ENCODE data around the gene SND1.

SND1 gene

GRCh38 chr7:127870231-127870907 lies 218.4 kb downstream of the SND1 start:
- Histone ChIP-seq H3K36me3 (ENCODE audit: insufficient read depth, low read length) (peaks cover 43% of the 10 kb centered on the region), H3K9me3 (ENCODE audit: low read length) (no peaks in the 10 kb centered on the region), H3K9me2 (ENCODE audit: low read depth, low read length) (no peaks in the 10 kb centered on the region), H3K79me2 (ENCODE audit: insufficient read depth, low read length) (no peaks in the 10 kb centered on the region), H3K27ac (ENCODE audit: low read depth, low read length, poor library complexity, severe bottlenecking) (no peak overlapping the region), H3K4me2 (ENCODE audit: low read length) (no peak overlapping the region), H3K4me1 (ENCODE audit: insufficient read depth, low read length, severe bottlenecking) (peaks cover 5% of the 10 kb centered on the region), H3K27me3 (ENCODE audit: insufficient read depth, low read length) (no peaks in the 10 kb centered on the region), H3K4me3 (ENCODE audit: low read depth, low read length, poor library complexity, severe bottlenecking) (no peak overlapping the region), H4K20me1 (ENCODE audit: insufficient read depth, low read length) (no peaks in the 10 kb centered on the region), H2AFZ (ENCODE audit: low read length) (no peak overlapping the region), H3K9ac (ENCODE audit: low read length) (no peak overlapping the region), H3F3A (ENCODE audit: insufficient read depth, low read length) (no peaks in the 10 kb centered on the region)
- TF ChIP-seq EZH2 (IDR thresholded peaks at IDR 0.05; ENCODE audit: borderline replicate concordance, low read length) (no peak), CTCF (IDR thresholded peaks at IDR 0.05; ENCODE audit: low read length) (no peak)

- H3K27ac ChIP-seq (ENCODE audit: low read depth, low read length, poor library complexity, severe bottlenecking) = no peak overlapping the region
- no peak overlapping the region for H2AFZ ChIP-seq (ENCODE audit: low read length)
- no peaks in the 10 kb centered on the region for H3K9me3 ChIP-seq (ENCODE audit: low read length)
- H3K4me1 ChIP-seq (ENCODE audit: insufficient read depth, low read length, severe bottlenecking) = peaks cover 5% of the 10 kb centered on the region
- no peak overlapping the region for H3K9ac ChIP-seq (ENCODE audit: low read length)
- H3K36me3 ChIP-seq (ENCODE audit: insufficient read depth, low read length) = peaks cover 38% of the 10 kb centered on the region
- H3K27me3 ChIP-seq (ENCODE audit: insufficient read depth, low read length) = no peaks in the 10 kb centered on the region
- H3F3A ChIP-seq (ENCODE audit: insufficient read depth, low read length) = no peaks in the 10 kb centered on the region
- H3K4me3 ChIP-seq (ENCODE audit: low read depth, low read length, poor library complexity, severe bottlenecking) = no peak overlapping the region
- no peaks in the 10 kb centered on the region for H3K79me2 ChIP-seq (ENCODE audit: insufficient read depth, low read length)
- no peak for TF ChIP-seq EZH2 (IDR thresholded peaks at IDR 0.05; ENCODE audit: borderline replicate concordance, low read length)
- TF ChIP-seq CTCF (IDR thresholded peaks at IDR 0.05; ENCODE audit: low read length) = no peak
- H3K9me2 ChIP-seq (ENCODE audit: low read depth, low read length) = no peaks in the 10 kb centered on the region
- H3K4me2 ChIP-seq (ENCODE audit: low read length) = no peak overlapping the region
- H4K20me1 ChIP-seq (ENCODE audit: insufficient read depth, low read length) = no peaks in the 10 kb centered on the region
Measured at GRCh38 chr7:127871226-127871625, 219.2 kb downstream of the SND1 start.

- Histone ChIP-seq H3K79me2 (ENCODE audit: insufficient read depth, low read length) (no peaks in the 10 kb centered on the region), H3K4me1 (ENCODE audit: insufficient read depth, low read length, severe bottlenecking) (peaks cover 5% of the 10 kb centered on the region), H3F3A (ENCODE audit: insufficient read depth, low read length) (no peaks in the 10 kb centered on the region), H3K9me2 (ENCODE audit: low read depth, low read length) (no peaks in the 10 kb centered on the region), H3K27ac (ENCODE audit: low read depth, low read length, poor library complexity, severe bottlenecking) (no peak overlapping the region), H3K4me3 (ENCODE audit: low read depth, low read length, poor library complexity, severe bottlenecking) (no peak overlapping the region), H3K27me3 (ENCODE audit: insufficient read depth, low read length) (no peaks in the 10 kb centered on the region), H3K36me3 (ENCODE audit: insufficient read depth, low read length) (peaks cover 38% of the 10 kb centered on the region), H3K4me2 (ENCODE audit: low read length) (no peak overlapping the region), H3K9me3 (ENCODE audit: low read length) (no peaks in the 10 kb centered on the region), H2AFZ (ENCODE audit: low read length) (no peak overlapping the region), H4K20me1 (ENCODE audit: insufficient read depth, low read length) (no peaks in the 10 kb centered on the region), H3K9ac (ENCODE audit: low read length) (no peak overlapping the region)
- TF ChIP-seq EZH2 (IDR thresholded peaks at IDR 0.05; ENCODE audit: borderline replicate concordance, low read length) = no peak
Measured at GRCh38 chr7:127872122-127872521, 220.1 kb downstream of the SND1 start.

GRCh38 chr7:127873151-127873550 lies 221.2 kb downstream of the SND1 start:
- Histone ChIP-seq H2AFZ (ENCODE audit: low read length) (no peak overlapping the region), H3K36me3 (ENCODE audit: insufficient read depth, low read length) (peaks cover 28% of the 10 kb centered on the region), H3K9me3 (ENCODE audit: low read length) (no peaks in the 10 kb centered on the region), H3F3A (ENCODE audit: insufficient read depth, low read length) (no peaks in the 10 kb centered on the region), H3K9me2 (ENCODE audit: low read depth, low read length) (no peaks in the 10 kb centered on the region), H4K20me1 (ENCODE audit: insufficient read depth, low read length) (no peaks in the 10 kb centered on the region), H3K9ac (ENCODE audit: low read length) (no peak overlapping the region), H3K27ac (ENCODE audit: low read depth, low read length, poor library complexity, severe bottlenecking) (no peak overlapping the region), H3K4me2 (ENCODE audit: low read length) (no peak overlapping the region), H3K4me3 (ENCODE audit: low read depth, low read length, poor library complexity, severe bottlenecking) (no peak overlapping the region), H3K27me3 (ENCODE audit: insufficient read depth, low read length) (no peaks in the 10 kb centered on the region), H3K4me1 (ENCODE audit: insufficient read depth, low read length, severe bottlenecking) (peaks cover 5% of the 10 kb centered on the region), H3K79me2 (ENCODE audit: insufficient read depth, low read length) (no peaks in the 10 kb centered on the region)
- TF ChIP-seq CTCF (IDR thresholded peaks at IDR 0.05; ENCODE audit: low read length) = no peak
- TF ChIP-seq EZH2 (IDR thresholded peaks at IDR 0.05; ENCODE audit: borderline replicate concordance, low read length) = no peak

Measured in OCI-LY1 (cell line).